Activated T-cell treated with anti-CD3 and anti-CD28 coated beads, Interleukin-2, amount 50 U/mL, for 4 hours (primary cell): ENCODE results near the gene GALNT9. TPM values are rescaled to one million over a fixed set of nuclear protein-coding genes. Genes with fewer than 3 reads are reported as not detected.

Source experiments
- ATAC-seq, 2 donors: fragments of 200-7000 bp; cut with Tn5 transposase; one replicate each; pipeline ENCODE4 v1.10.0; 2021
- DNase-seq: peaks from one replicate; pipeline ENCODE4 v3.0.0-alpha.2; 2020
- H3K27me3 Mint-ChIP-seq: one replicate; pipeline ENCODE4 v1.8.0; 2021; ENCODE audit warnings: low read depth, mixed read lengths
- H3K36me3 Mint-ChIP-seq: one replicate; pipeline ENCODE4 v1.8.0; 2022; ENCODE audit warnings: mixed read lengths; ENCODE audit not compliant: insufficient read depth
- H3K4me1 Mint-ChIP-seq: one replicate; pipeline ENCODE4 v1.8.0; 2021; ENCODE audit warnings: low read depth, mixed read lengths
- H3K4me3 Mint-ChIP-seq: one replicate; pipeline ENCODE4 v1.8.0; 2021; ENCODE audit warnings: mild to moderate bottlenecking, moderate library complexity, mixed read lengths
- H3K9me3 Mint-ChIP-seq: one replicate; pipeline ENCODE4 v1.8.0; 2021; ENCODE audit warnings: mixed read lengths
- total RNA-seq, 3 donors: library from RNA; stranded (reverse); gene quantifications; one replicate each; pipeline ENCODE4 v1.2.1, GENCODE V29; 2021

GALNT9 gene
- total RNA-seq, 3 donors from 2014 or later = 0.30 to 0.71 (median 0.34) TPM

GRCh38 chr12:132353811-132354210 lies 24.4 kb upstream of the GALNT9 start:
- Mint-ChIP-seq H3K36me3 (no peaks in the 10 kb centered on the region), H3K4me3 (no peak overlapping the region), H3K9me3 (no peaks in the 10 kb centered on the region), H3K4me1 (no peaks in the 10 kb centered on the region), H3K27me3 (peaks cover 17% of the 10 kb centered on the region)
- DNase-seq (no peak), ATAC-seq (no peak)

- Mint-ChIP-seq H3K4me1 (no peaks in the 10 kb centered on the region), H3K9me3 (no peaks in the 10 kb centered on the region), H3K36me3 (no peaks in the 10 kb centered on the region), H3K27me3 (peaks cover 20% of the 10 kb centered on the region), H3K4me3 (no peak overlapping the region)
- ATAC-seq = no peak
- DNase-seq = no peak
Measured at GRCh38 chr12:132352896-132353800, 23.8 kb upstream of the GALNT9 start.

- Mint-ChIP-seq H3K9me3 (no peaks in the 10 kb centered on the region), H3K4me3 (no peak overlapping the region), H3K27me3 (peaks cover 22% of the 10 kb centered on the region), H3K4me1 (no peaks in the 10 kb centered on the region), H3K36me3 (no peaks in the 10 kb centered on the region)
- DNase-seq (no peak), ATAC-seq (no peak)
Measured at GRCh38 chr12:132351751-132352495, 22.5 kb upstream of the GALNT9 start.

- H3K9me3 Mint-ChIP-seq = no peaks in the 10 kb centered on the region
Measured at GRCh38 chr12:132349501-132350131, 20.2 kb upstream of the GALNT9 start.

GRCh38 chr12:132348176-132348575 lies 18.8 kb upstream of the GALNT9 start:
- Mint-ChIP-seq H3K4me1 (peaks cover 2% of the 10 kb centered on the region), H3K9me3 (no peaks in the 10 kb centered on the region), H3K36me3 (no peaks in the 10 kb centered on the region), H3K27me3 (peaks cover 19% of the 10 kb centered on the region), H3K4me3 (no peak overlapping the region)
- DNase-seq (no peak), ATAC-seq (no peak)

More at GRCh38 chr12:132349501-132350131, 20.2 kb upstream of the GALNT9 start:
- DNase-seq (no peak), ATAC-seq (no peak)
- Mint-ChIP-seq H3K4me3 (no peak overlapping the region), H3K27me3 (peaks cover 26% of the 10 kb centered on the region), H3K36me3 (no peaks in the 10 kb centered on the region), H3K4me1 (no peaks in the 10 kb centered on the region)

- Mint-ChIP-seq H3K4me1 (peaks cover 10% of the 10 kb centered on the region), H3K9me3 (no peaks in the 10 kb centered on the region), H3K4me3 (no peak overlapping the region), H3K36me3 (no peaks in the 10 kb centered on the region), H3K27me3 (peaks cover 18% of the 10 kb centered on the region)
- ATAC-seq (no peak), DNase-seq (no peak)
Measured at GRCh38 chr12:132347176-132347855, 17.9 kb upstream of the GALNT9 start.

GRCh38 chr12:132346471-132347175 lies 17.2 kb upstream of the GALNT9 start:
- ATAC-seq = no peak
- Mint-ChIP-seq H3K36me3 (no peaks in the 10 kb centered on the region), H3K4me3 (no peak overlapping the region), H3K4me1 (peaks cover 10% of the 10 kb centered on the region), H3K27me3 (peaks cover 14% of the 10 kb centered on the region), H3K9me3 (no peaks in the 10 kb centered on the region)
- no peak for DNase-seq

- ATAC-seq (no peak), DNase-seq (no peak)
- Mint-ChIP-seq H3K4me1 (peaks cover 10% of the 10 kb centered on the region), H3K4me3 (no peak overlapping the region), H3K27me3 (peaks cover 17% of the 10 kb centered on the region), H3K36me3 (no peaks in the 10 kb centered on the region), H3K9me3 (no peaks in the 10 kb centered on the region)
Measured at GRCh38 chr12:132345561-132346200, 16.3 kb upstream of the GALNT9 start.

GRCh38 chr12:132345126-132345525 lies 15.7 kb upstream of the GALNT9 start:
- no peak for ATAC-seq
- Mint-ChIP-seq H3K36me3 (no peaks in the 10 kb centered on the region), H3K9me3 (no peaks in the 10 kb centered on the region), H3K4me1 (peaks cover 10% of the 10 kb centered on the region), H3K27me3 (peaks cover 20% of the 10 kb centered on the region), H3K4me3 (no peak overlapping the region)
- DNase-seq = no peak

- H3K27me3 Mint-ChIP-seq = peaks cover 20% of the 10 kb centered on the region
- no peak for DNase-seq
- no peaks in the 10 kb centered on the region for H3K36me3 Mint-ChIP-seq
- no peak overlapping the region for H3K4me3 Mint-ChIP-seq
- no peak for ATAC-seq
- peaks cover 10% of the 10 kb centered on the region for H3K4me1 Mint-ChIP-seq
- no peaks in the 10 kb centered on the region for H3K9me3 Mint-ChIP-seq
Measured at GRCh38 chr12:132344601-132345000, 15.2 kb upstream of the GALNT9 start.

GRCh38 chr12:132344181-132344580 lies 14.8 kb upstream of the GALNT9 start:
- peaks cover 20% of the 10 kb centered on the region for H3K27me3 Mint-ChIP-seq
- no peaks in the 10 kb centered on the region for H3K36me3 Mint-ChIP-seq
- no peak overlapping the region for H3K4me3 Mint-ChIP-seq
- ATAC-seq (no peak), DNase-seq (no peak)
- H3K4me1 Mint-ChIP-seq = peaks cover 10% of the 10 kb centered on the region
- no peaks in the 10 kb centered on the region for H3K9me3 Mint-ChIP-seq

GRCh38 chr12:132343294-132344004 lies 14.1 kb upstream of the GALNT9 start:
- H3K4me3 Mint-ChIP-seq = no peak overlapping the region
- H3K36me3 Mint-ChIP-seq = no peaks in the 10 kb centered on the region
- no peak for ATAC-seq
- DNase-seq = no peak
- H3K4me1 Mint-ChIP-seq = peaks cover 10% of the 10 kb centered on the region
- peaks cover 19% of the 10 kb centered on the region for H3K27me3 Mint-ChIP-seq
- no peaks in the 10 kb centered on the region for H3K9me3 Mint-ChIP-seq
